SH-SY5Y (cell line): Measurements from ENCODE around the gene LRCH1.

ENCODE experiments used
- GATA2 ChIP-seq: IDR thresholded peaks from 2 replicates; pipeline ENCODE4 v1.6.1; 2011; ENCODE audit warnings: mild to moderate bottlenecking, low read depth, low read length
- GATA3 ChIP-seq: IDR thresholded peaks from 2 replicates; pipeline ENCODE4 v1.6.1; 2011; ENCODE audit warnings: low read depth, mild to moderate bottlenecking, low read length, moderate library complexity

The LRCH1 gene

GRCh38 chr13:46660416-46660815 is 107.4 kb downstream of the LRCH1 start:
- no peak for TF ChIP-seq GATA2
- no peak for TF ChIP-seq GATA3

- TF ChIP-seq GATA3 = no peak
- no peak for TF ChIP-seq GATA2
Observed at GRCh38 chr13:46660857-46661256, 107.9 kb downstream of the LRCH1 start.

GRCh38 chr13:46662690-46663089 is 109.7 kb downstream of the LRCH1 start:
- TF ChIP-seq GATA3 (no peak), GATA2 (no peak)

- no peak for TF ChIP-seq GATA3
- TF ChIP-seq GATA2 = no peak
Observed at GRCh38 chr13:46663206-46664037, 110.5 kb downstream of the LRCH1 start.

GRCh38 chr13:46664195-46664594 is 111.2 kb downstream of the LRCH1 start:
- TF ChIP-seq GATA2 = no peak
- no peak for TF ChIP-seq GATA3

- TF ChIP-seq GATA3 (no peak), GATA2 (no peak)
Observed at GRCh38 chr13:46665248-46665632, 112.3 kb downstream of the LRCH1 start.

GRCh38 chr13:46665633-46666482 is 112.9 kb downstream of the LRCH1 start:
- TF ChIP-seq GATA2 (no peak), GATA3 (no peak)

GRCh38 chr13:46666727-46667456 is 113.9 kb downstream of the LRCH1 start:
- no peak for TF ChIP-seq GATA2
- no peak for TF ChIP-seq GATA3

GRCh38 chr13:46667687-46668281 is 114.8 kb downstream of the LRCH1 start:
- TF ChIP-seq GATA3 (no peak), GATA2 (no peak)

- TF ChIP-seq GATA2 (no peak), GATA3 (no peak)
Observed at GRCh38 chr13:46668302-46668720, 115.3 kb downstream of the LRCH1 start.

GRCh38 chr13:46668931-46669525 is 116.1 kb downstream of the LRCH1 start:
- TF ChIP-seq GATA3 = no peak
- no peak for TF ChIP-seq GATA2

GRCh38 chr13:46672338-46673090 is 119.5 kb downstream of the LRCH1 start:
- TF ChIP-seq GATA2 (no peak), GATA3 (no peak)

- TF ChIP-seq GATA3 (no peak), GATA2 (no peak)
Observed at GRCh38 chr13:46675016-46675415, 122.0 kb downstream of the LRCH1 start.
